Cortex of kidney (tissue), 1 donor: ENCODE results near the gene ITGB3.

Experiments used
- DNase-seq: peaks from one replicate; lab custom pipeline; 2025; lab: John Stamatoyannopoulos, UW

Gene ITGB3

GRCh38 chr17:47299239-47299910 is 45.7 kb downstream of the ITGB3 start:
- DNase-seq, result no peak

- DNase-seq, result no peak
Observed at GRCh38 chr17:47300718-47301117, 47.1 kb downstream of the ITGB3 start.

- DNase-seq, result no peak
Observed at GRCh38 chr17:47301161-47301560, 47.5 kb downstream of the ITGB3 start.

- no peak for DNase-seq
Observed at GRCh38 chr17:47301831-47302230, 48.2 kb downstream of the ITGB3 start.

GRCh38 chr17:47304186-47304585 is 50.6 kb downstream of the ITGB3 start:
- no peak for DNase-seq

GRCh38 chr17:47305302-47305923 is 51.8 kb downstream of the ITGB3 start:
- no peak for DNase-seq

- DNase-seq, result no peak
Observed at GRCh38 chr17:47310186-47310733, 56.6 kb downstream of the ITGB3 start.

- no peak for DNase-seq
Observed at GRCh38 chr17:47311420-47311819, 57.8 kb downstream of the ITGB3 start.

GRCh38 chr17:47315451-47316266 is 62.0 kb downstream of the ITGB3 start:
- no peak for DNase-seq

GRCh38 chr17:47316311-47316710 is 62.7 kb downstream of the ITGB3 start:
- no peak for DNase-seq

GRCh38 chr17:47317119-47317518 is 63.5 kb downstream of the ITGB3 start:
- no peak for DNase-seq

GRCh38 chr17:47318197-47318918 is 64.7 kb downstream of the ITGB3 start:
- DNase-seq, result no peak

- no peak for DNase-seq
Observed at GRCh38 chr17:47320879-47321502, 67.4 kb downstream of the ITGB3 start.

- no peak for DNase-seq
Observed at GRCh38 chr17:47323382-47324223, 70.0 kb downstream of the ITGB3 start, which contains the start of gene EFCAB13. Gene EFCAB13, plus strand, starts transcription at chr17:47323955. Its CDS starts 4,399 bp downstream, at chr17:47328354.

GRCh38 chr17:47324224-47325020 is 70.8 kb downstream of the ITGB3 start:
- DNase-seq, result no peak

GRCh38 chr17:47325176-47325575 is 71.5 kb downstream of the ITGB3 start:
- DNase-seq, result no peak

- DNase-seq, result no peak
Observed at GRCh38 chr17:47330548-47330947, 76.9 kb downstream of the ITGB3 start.

- no peak for DNase-seq
Observed at GRCh38 chr17:47332287-47332686, 78.7 kb downstream of the ITGB3 start.

GRCh38 chr17:47335101-47335936 is 81.7 kb downstream of the ITGB3 start:
- DNase-seq, result no peak
